ENCODE results near the gene YY1.
"Not testable (repeated sequence)": the region's sequence is repeated elsewhere in the genome, so short reads cannot be mapped to it uniquely, and the experiment has no call there.

The YY1 gene

DNA sequence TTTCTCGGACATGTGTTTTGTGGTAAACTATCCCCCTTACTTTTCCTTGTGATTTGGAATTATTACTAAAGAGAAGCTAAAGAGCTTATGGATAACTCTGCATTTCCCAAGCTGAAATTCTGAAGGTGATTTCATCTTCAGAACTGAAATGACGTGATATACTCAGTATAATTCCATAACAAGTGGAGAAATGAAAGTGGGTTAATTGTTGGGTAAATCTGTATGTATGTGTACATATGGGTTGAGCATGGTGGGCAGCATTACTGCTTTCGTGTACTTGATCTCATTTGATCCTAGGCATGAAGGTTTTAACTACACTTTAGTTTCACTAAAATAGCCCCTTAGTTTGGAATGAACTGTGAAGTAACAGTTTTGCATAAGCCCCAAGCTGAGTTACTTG is 4.1 kb downstream of the YY1 start:
- no peak for DNase-seq (ENCODE audit: low read depth in 2 of 2)

DNA sequence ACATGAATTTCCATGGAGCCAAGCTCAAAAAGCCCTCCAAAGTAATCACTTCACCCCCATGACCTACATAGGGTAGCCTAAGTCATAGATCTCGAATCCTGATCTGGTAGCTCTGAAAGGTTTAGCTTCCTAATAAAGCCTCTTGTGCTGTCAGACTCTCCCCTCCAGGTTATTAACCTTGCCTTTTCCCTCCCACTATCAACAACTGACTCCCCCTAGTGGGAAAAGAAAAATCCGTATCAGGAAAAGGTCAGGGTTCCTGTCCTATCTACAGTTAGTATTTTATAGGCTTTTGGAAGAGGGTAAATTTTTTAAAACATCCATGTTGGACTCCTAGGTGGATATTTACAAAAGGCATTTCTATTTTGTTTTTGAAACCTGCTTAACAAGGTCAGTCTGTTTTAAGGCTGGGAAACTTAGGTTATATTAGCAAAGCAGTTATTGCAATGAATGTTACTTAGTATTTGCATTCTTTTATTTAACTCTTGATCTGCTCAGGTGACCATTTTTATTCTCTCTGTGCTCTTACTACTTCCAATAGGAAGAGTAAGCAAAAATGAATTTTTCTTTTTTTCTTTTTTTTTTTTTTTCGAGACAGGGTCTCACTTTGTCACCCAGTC is 8.0 kb downstream of the YY1 start:
- DNase-seq (ENCODE audit: low read depth in 2 of 2): no peak

DNA sequence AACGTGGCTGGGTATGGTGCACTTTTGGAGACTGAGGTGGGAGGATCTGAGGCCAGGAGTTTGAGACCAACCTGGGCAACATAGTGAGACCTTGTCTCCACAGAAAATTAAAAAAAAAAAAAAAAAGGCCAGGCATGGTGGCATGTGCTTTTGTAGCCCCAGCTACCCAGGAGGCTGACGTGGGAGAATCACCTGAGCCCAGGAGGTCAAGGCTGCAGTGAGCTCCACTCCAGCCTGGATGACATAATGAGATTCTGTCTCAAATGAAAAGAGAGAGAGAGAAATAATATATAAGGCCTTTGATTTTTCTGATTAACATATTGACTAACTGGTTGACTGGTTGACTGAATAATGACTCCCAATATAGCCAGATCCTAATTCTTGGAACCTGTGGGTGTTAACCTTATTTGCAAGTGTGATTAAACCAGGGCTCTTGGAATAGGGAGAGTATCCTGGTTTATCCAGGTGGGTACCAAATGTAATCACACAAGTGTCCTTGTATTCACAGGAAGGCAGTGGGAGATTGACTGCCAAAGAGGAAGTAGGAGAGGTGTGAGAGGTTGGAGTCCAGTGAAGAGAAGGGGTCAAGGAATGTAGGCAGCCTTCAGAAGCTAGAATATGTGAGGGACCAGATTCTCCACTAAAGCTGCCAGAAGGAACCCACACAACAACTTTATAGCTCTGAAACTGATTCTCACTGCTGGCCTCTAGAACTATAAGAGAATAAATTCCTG is 12.0 kb downstream of the YY1 start:
- DNase-seq (ENCODE audit: low read depth in 2 of 2): no peak

- no peak for DNase-seq (ENCODE audit: low read depth in 2 of 2)
Measured at GRCh38 chr14:100252684-100253083, 13.7 kb downstream of the YY1 start.

GRCh38 chr14:100256339-100256895 is 17.5 kb downstream of the YY1 start:
- no peak for DNase-seq (ENCODE audit: low read depth in 2 of 2)

- no peak for DNase-seq (ENCODE audit: low read depth in 2 of 2)
Measured at GRCh38 chr14:100261621-100262020, 22.7 kb downstream of the YY1 start.

GRCh38 chr14:100262545-100262944 is 23.6 kb downstream of the YY1 start:
- DNase-seq (ENCODE audit: low read depth in 2 of 2): no peak

GRCh38 chr14:100263141-100263540 is 24.2 kb downstream of the YY1 start:
- no peak for DNase-seq (ENCODE audit: low read depth in 2 of 2)

GRCh38 chr14:100267990-100268389 is 29.0 kb downstream of the YY1 start:
- no peak for DNase-seq (ENCODE audit: low read depth in 2 of 2)

DNA sequence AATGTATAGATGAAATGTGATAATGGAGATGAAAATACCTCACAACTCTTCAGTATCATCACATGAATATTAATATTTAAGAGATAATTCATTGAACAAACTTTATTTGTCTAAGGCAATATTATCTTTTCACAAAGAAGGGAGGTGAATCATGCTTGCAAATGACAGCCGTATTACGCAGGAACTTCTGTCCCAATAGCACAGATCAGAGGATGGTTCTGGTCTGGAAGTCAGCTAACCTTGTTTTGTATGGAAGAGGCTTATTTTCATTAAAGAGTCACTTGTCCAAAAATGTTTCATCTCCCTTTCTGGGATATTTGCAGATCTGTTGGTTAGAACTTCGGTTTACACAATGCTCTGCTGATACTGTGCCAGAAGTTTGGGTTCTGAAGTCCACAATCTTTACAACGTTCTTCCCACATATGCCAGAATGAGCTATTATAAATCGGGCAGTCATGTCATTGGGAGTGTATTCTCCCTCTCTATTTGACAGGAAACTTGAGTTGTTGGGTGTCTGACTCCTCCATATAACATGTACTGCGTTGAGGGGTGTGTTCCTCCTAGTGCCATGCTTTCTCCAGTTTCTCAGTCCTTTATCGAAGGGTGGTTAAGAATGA is 29.8 kb downstream of the YY1 start:
- DNase-seq (ENCODE audit: low read depth in 2 of 2): no peak

DNA sequence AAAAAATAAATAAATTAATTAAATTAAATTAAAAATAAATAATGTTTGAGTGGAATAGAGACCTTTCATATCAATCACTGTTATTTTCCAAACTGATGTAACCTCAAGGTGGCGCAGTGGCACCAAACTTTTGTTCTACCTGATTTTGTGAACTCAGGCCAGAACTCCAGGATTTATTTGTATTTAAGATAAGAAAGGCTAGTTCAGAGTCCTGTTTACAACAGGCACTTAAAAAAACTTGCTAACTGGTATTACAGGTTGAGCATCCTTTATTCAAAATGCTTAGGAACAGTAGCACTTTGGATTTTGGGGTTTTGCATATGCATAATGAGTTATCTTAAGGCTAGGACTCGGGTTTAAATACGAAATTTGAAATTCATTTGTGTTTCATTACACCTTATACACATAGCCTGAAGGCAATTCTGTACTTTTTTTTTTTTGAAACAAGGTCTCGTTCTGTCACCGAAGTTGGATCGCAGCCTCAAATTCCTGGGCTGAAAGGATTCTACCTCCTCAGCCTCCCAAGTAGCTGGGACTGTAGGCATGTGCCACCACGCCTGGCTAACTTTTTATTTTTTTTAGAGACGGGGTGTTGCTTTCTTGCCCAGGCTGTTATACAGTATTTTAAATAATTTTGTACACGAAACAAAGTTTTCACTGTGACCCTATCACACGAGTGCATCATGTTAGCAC is 32.4 kb downstream of the YY1 start:
- DNase-seq (ENCODE audit: low read depth in 2 of 2): no peak

DNA sequence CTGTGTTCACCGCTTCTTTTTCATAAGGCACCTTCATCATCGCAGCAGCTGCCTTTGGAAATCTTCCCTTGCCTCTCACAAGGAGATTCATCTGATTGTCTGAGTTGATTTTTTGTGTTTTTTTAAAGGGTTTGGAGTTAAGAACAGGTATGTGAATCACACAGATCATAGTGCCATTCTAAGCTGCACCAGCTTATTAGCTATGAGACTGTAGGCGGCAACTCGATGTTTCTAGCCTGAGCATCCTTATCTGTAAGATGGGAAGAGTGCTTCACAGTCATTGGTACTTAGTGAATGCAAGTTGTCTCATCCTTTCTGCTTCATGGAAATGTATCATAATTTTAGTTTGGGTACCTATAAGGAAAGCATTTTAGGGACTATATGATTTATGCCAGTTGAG is 35.3 kb downstream of the YY1 start:
- no peak for DNase-seq (ENCODE audit: low read depth in 2 of 2)

DNA sequence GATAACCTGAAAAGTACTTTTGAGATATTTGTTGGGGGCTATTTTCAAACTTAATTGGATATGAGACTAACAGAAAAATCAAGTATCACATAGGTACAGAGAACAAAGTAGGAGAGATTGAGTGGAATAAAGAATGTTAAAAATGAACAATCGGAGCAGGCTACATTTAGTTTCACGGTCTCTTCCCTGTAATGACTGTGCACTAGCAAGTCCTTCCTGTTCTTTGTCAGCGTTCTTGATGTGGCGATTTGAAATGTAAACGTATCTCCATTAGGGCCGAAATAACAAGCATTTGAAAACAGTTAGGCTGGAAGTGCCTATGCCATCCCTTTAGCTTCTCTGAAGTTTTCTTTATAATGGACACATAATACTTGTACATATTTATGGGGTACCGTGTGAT is 36.3 kb downstream of the YY1 start:
- DNase-seq (ENCODE audit: low read depth in 2 of 2): no peak

- no peak for DNase-seq (ENCODE audit: low read depth in 2 of 2)
Measured at GRCh38 chr14:100278702-100279101, 39.8 kb downstream of the YY1 start.

DNA sequence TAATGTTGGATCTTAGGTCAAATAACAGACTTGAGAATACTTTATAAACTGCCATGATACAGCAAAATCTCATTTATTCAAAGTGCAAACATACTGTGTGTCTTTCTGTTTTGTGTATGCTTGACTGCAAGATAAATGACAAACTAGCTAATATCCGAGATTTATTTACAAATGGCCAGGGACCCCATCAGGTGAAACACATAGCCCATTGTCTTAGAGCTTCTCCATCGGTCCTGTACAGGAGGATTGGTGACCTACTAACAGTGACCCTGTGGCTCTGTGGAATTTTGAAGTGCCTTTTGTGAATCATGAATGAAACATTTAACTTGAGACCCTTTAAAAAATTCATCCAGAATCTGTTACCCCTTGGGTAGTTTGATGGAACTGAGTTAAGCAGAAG is 40.2 kb downstream of the YY1 start:
- no peak for DNase-seq (ENCODE audit: low read depth in 2 of 2)

GRCh38 chr14:100279563-100279962 is 40.6 kb downstream of the YY1 start:
- DNase-seq (ENCODE audit: low read depth in 2 of 2): no peak

- DNase-seq (ENCODE audit: low read depth in 2 of 2): no peak
Measured at GRCh38 chr14:100281286-100282082, 42.5 kb downstream of the YY1 start.

- DNase-seq (ENCODE audit: low read depth in 2 of 2): no peak
Measured at GRCh38 chr14:100282083-100282350, 43.1 kb downstream of the YY1 start.

- DNase-seq (ENCODE audit: low read depth in 2 of 2): no peak
Measured at GRCh38 chr14:100282766-100283419, 43.9 kb downstream of the YY1 start.

DNA sequence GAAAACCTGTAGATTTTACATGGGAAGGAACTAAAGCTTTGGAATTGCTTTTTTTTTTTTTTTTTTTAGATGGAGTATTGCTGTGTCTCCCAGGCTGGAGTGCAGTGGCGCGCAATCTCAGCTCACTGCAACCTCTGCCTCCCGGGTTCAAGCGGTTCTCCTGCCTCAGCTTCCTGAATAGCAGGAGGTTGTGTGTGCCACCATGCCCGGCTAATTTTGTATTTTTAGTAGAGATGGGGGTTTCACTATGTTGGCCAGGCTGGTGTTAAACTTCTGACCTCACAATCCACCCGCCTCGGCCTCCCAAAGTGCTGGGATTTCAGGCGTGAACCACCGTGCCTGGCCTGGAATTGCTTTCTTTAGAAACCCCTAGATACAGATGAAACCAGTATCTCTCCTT is 44.5 kb downstream of the YY1 start:
- DNase-seq (ENCODE audit: low read depth in 2 of 2): not testable (repeated sequence)

All from fibroblast of skin of left biceps (primary cell).